GM19395 (cell line): ENCODE results near the gene FSD2.
A peak's percentile ranks its signal among the peaks of the same experiment; 100 is the strongest.
"Not testable (repeated sequence)": the region's sequence is repeated elsewhere in the genome, so short reads cannot be mapped to it uniquely, and the experiment has no call there.

Source experiments
- ATAC-seq: cut with Tn5 transposase; IDR thresholded peaks from one replicate; pipeline ENCODE4 v1.9.1; 2021; ENCODE audit warnings: mild to moderate bottlenecking, moderate library complexity; ENCODE audit not compliant: unreplicated experiment

FSD2 gene

GRCh38 chr15:82798531-82799166, 7.2 kb downstream of the FSD2 start:
- ATAC-seq = no peak

- no peak for ATAC-seq
These were observed 7.8 kb downstream of the FSD2 start for GRCh38 chr15:82798104-82798503.

DNA sequence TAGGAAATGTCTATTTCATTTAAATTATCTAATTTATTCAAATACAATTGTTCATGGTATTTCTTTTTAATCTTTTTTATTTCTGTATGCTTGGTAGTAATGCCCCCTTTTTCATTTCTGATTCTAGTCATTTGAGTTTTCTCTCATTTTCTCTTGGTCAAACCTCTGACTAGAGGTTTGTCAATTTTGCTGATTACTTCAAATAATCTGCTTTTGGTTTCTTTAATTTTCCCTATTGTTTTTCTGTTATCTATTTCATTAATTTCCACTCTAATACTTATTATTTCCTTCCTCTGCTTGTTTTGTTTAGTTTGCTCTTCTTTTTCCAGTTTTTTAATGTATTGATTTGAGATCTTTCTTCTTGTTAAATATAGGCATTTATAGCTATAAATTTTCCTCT, 12.1 kb downstream of the FSD2 start:
- ATAC-seq = no peak

DNA sequence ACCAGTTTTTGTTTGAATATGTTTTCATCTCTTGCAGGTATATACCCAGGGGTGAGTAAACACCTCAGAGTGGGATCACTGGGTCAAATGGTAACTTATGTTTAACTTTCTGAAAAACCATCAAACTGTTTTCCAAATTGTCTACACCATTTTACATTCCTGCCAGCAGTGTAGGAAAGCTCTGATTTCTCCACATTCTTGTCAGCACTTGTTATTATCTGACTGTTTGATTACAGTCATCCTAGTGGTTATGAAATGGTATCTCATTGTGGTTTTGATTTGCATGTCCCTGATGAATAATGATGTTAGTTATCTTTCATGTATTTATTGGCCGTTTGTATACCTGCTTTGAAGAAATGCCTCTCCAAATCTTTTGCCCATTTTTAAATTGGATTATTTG, 13.8 kb downstream of the FSD2 start:
- ATAC-seq = no peak

DNA sequence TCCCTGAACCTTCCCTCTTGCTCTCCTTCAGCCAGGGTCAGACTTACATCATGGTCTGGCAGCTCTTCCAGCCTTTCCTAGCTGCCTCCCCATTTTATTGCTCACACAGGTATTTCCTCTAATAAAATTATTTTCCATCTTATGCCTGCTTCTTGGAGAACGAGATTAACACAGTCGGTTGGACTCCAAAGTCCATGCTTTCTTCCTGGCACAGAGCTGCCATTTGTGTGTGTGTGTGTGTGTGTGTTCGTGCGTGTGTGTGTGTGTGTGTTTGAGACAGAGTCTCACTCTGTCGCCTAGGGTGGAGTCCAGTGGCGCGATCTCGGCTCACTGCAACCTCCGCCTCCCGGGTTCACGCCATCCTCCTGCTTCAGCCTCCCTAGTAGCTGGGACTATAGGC, 15.5 kb downstream of the FSD2 start:
- ATAC-seq = no peak

- ATAC-seq = no peak
These were observed 16.4 kb downstream of the FSD2 start for GRCh38 chr15:82789491-82789890.

DNA sequence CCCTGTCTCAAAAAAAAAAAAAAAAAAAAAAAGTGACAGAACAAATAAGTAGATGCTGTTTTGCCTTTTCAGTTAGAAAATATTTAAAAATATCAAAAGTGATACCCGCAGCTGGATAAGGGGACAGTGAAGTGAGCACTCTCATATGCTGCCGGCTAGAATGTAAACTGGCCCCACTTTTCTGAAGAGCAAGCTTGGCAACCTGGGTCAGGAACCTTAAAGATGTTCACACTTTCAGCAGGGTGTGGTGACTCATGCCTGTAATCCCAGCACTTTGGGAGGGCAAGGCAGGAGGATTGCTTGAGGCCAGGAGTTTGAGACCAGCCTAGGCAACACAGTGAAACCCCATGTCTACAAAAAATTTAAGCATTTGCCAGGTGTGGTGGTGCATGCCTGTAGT, 17.4 kb downstream of the FSD2 start:
- ATAC-seq = no peak

- ATAC-seq = no peak
These were observed 24.5 kb downstream of the FSD2 start for GRCh38 chr15:82781349-82781748.

GRCh38 chr15:82778755-82779154, 27.1 kb downstream of the FSD2 start:
- no peak for ATAC-seq

DNA sequence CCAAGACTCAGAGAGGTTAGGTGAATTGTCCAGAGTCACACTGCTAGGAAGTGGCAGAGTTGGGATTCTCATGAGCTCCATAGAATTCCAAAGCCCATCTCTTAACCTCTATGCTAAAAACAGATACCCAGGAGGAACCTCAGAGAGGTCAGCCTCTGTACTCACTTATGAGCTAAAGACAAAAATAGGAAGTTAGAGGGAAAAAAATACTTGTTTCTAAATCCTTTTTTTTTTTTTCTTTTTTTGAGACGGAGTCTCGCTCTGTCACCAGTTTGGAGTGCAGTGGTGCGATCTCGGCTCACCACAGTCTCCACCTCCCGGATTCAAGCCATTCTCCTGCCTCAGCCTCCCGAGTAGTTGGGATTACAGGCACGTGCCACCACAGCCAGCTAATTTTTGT, 31.4 kb downstream of the FSD2 start:
- ATAC-seq = no peak

DNA sequence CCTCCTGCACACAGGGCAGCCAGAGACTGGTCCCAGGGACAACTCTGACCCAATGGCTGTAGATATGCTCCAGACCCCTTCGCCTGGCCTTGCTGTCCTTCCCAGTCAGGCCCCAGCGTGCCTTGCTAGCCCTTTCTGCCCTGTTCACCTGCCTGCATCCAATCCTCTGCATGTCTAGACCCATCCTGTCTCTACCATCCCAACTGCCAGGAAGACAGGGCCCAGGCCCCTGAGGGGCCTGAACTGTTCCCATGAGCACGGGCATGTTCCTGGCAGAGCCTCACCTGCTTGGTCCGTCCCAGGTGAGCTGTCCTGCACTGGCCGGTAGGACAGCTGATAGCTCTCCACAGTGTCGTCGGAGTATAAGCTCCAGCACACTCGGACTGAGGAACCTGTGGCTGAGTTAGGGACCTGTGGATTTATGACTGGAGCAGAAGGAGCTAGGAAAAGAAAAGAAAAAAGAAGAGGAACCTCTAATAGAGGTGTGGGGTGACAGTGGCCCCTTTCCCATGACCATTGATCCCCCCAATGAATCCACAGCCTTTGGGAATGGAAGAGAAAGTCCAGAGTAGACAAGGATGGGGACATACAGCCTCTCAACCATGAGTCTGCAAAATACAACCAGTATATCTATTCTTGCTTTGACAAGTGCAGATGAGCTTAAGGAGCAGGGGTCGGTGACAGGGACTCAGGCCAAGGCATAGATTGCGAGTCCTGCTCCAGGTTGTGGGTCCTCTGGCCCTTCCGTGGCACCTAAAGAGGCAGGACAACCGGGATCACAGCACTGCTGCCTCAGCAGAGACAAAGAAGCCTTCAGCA, 33.9 kb downstream of the FSD2 start:
- ATAC-seq = no peak

- no peak for ATAC-seq
These were observed 37.3 kb downstream of the FSD2 start for GRCh38 chr15:82768414-82769054.

- ATAC-seq = no peak
These were observed 38.6 kb downstream of the FSD2 start for GRCh38 chr15:82767163-82767829.

- not testable (repeated sequence) for ATAC-seq
These were observed 39.7 kb downstream of the FSD2 start for GRCh38 chr15:82766201-82766600.

DNA sequence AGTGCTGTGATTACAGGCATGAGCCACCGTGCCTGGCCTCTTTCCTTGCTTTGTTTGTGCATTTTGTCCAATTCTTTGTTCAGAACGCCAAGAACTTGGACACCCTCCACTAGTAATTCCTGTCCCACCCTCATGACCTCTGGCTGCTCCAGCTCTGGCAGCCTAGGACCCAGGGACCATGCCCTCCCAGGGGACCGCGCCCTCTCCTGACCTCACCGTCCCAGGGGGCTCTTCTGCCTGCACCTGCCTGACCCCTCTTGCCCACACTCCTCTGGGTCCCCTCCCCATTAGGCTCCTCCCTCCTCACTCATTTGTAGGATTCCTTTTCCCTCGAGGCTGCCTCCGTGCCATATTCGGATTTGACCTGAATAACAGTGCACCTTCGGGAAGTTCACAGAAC, 41.1 kb downstream of the FSD2 start:
- no peak for ATAC-seq

DNA sequence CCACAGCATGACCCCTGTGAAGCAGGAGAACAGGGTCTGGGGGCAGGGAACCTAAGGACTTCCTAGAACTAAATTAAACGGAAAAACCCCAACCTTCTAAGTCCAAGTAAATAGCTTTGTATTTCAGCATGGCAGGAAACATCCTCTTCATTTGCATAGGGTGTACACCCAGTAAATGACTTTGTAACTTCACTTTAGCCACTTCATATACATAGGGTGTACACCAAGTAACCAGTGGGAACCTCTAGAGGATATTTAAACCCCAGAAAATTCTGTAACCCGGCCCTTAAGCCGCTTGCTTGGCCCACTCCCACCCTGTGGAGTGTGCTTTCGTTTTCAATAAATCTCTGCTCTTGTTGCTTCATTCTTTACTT, 41.8 kb downstream of the FSD2 start:
- no peak for ATAC-seq

DNA sequence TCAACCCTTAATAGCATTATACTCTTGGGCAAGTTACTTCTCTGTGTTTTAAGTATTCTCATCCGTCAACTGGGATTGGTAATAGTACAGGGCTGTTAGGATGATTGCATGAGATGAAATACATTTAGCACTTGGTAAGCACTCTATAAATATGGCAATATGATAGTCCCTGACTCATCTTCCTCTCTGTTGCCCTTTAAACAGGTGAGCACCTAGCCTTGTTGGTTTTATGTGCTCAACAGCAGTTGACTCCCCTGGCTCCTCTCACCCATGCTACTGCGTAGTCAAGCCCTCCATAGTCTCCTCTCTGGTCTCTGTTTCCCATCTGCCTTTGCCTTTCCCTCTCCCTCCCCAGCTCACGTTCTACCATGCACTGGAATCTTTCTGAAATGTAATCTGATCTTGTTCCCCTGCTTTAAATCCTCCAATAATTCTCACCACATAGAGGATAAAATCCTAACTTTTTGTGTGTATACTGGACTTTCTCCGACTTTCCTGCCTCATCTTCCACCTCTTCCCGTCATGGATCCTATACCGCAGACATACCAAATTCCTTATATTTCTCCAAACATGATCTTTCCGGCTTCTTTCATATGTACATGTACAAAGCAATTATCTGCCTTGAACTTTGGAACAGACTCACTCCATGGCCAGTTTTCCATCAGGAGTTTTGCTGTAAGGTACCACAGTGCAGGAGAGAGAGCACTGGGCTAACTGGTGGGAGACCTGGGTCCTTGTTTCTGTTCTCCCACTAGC, 42.3 kb downstream of the FSD2 start:
- no peak for ATAC-seq

DNA sequence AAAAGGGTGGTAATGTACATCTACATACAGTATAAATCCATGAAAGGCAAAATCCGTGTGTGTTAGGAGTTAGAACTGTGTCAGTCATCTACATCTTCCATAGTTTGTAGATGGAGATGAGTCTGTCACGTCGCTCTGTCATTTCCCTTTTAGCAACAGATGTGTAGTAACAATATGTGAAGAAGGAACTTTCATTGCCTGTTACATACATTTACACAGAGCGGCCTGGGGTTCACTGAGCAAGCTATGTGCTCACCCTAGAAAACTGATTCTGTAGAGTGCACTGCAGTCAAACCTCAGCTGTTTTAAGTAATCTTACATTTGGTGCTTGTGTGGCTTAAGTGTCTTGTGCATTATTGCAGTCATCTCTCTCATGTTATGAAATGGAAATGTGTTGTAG, 54.6 kb downstream of the FSD2 start:
- no peak for ATAC-seq

GRCh38 chr15:82750831-82751180, 55.1 kb downstream of the FSD2 start:
- peak; percentile 44 for ATAC-seq

GRCh38 chr15:82749951-82750830, 55.7 kb downstream of the FSD2 start:
- ATAC-seq = peak; percentile 95
